OCI-LY7 (cell line): ENCODE data around the gene FSIP1.

Experiments used
- EZH2phosphoT487 ChIP-seq: fragments of 200-600 bp; sonication (generic); IDR thresholded peaks from 2 replicates; pipeline ENCODE4 v1.6.1; 2018; ENCODE audit warnings: low read depth, borderline replicate concordance, mild to moderate bottlenecking, mixed run types, antibody characterized with exemption, low read length, moderate library complexity, mixed read lengths
- TF ChIP-seq, protein P1 (sequence below): fragments of 200-600 bp; sonication (generic); conservative IDR thresholded peaks from 2 replicates; pipeline ENCODE4 v1.5.1; 2014; ENCODE audit warnings: mild to moderate bottlenecking, antibody characterized with exemption, low read length, moderate library complexity, mixed read lengths

DNA sequence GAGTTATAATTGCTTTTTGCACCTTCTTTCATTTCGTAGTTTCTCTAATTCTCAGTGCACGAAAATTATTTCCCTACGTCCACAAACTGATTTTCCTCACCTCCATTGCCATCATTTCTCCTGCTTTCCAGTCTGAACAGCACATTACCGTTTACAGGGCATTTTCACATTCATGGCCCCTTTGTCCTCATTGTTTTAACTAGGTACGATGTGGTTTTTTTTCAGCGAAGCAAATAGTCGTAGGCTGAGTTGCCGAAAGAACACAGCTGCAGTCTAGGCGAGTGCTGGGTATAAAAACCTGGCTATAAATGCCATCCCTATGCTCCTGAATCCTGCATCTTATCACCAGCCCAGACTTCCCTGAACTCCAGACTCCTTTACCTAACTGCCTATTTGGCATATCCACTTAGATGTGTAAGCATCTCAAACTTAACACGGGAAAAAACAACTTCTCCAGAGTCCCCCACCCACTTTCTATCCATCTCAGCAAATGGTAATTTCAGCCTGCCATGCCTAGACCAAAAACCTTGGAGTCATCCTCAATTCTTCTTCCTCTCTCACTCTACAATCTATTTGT is 691 bp upstream of the FSIP1 start:
- TF ChIP-seq, protein P1, sequence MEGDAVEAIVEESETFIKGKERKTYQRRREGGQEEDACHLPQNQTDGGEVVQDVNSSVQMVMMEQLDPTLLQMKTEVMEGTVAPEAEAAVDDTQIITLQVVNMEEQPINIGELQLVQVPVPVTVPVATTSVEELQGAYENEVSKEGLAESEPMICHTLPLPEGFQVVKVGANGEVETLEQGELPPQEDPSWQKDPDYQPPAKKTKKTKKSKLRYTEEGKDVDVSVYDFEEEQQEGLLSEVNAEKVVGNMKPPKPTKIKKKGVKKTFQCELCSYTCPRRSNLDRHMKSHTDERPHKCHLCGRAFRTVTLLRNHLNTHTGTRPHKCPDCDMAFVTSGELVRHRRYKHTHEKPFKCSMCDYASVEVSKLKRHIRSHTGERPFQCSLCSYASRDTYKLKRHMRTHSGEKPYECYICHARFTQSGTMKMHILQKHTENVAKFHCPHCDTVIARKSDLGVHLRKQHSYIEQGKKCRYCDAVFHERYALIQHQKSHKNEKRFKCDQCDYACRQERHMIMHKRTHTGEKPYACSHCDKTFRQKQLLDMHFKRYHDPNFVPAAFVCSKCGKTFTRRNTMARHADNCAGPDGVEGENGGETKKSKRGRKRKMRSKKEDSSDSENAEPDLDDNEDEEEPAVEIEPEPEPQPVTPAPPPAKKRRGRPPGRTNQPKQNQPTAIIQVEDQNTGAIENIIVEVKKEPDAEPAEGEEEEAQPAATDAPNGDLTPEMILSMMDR: no peak
- no peak for TF ChIP-seq EZH2phosphoT487
